DND-41 (cell line): ENCODE measurements around the gene COTL1.

Source experiments
- ATAC-seq: fragments of 200-7000 bp; cut with Tn5 transposase; 3 replicates; pipeline ENCODE4 v1.9.1; 2021; ENCODE audit warnings: low read depth; ENCODE audit not compliant: insufficient read depth
- DNase-seq: peaks from one replicate; pipeline ENCODE4 v3.0.0-alpha.2; 2020
- H2AFZ ChIP-seq: 2 replicates; pipeline ENCODE4 v1.6.0; 2012; ENCODE audit warnings: low read depth, low read length
- H3K27ac ChIP-seq: 2 replicates; pipeline ENCODE4 v1.5.1; 2012; ENCODE audit warnings: low read length, inconsistent platforms
- H3K27me3 ChIP-seq: fragments of 200-600 bp; sonication (generic); 2 replicates; pipeline ENCODE4 v1.6.0; 2012; ENCODE audit warnings: low read length, mild to moderate bottlenecking, inconsistent platforms; ENCODE audit not compliant: insufficient read depth, poor library complexity
- H3K36me3 ChIP-seq: 2 replicates; pipeline ENCODE4 v1.5.1; 2012; ENCODE audit warnings: low read length, inconsistent platforms; ENCODE audit not compliant: insufficient read depth
- H3K4me1 ChIP-seq: 2 replicates; pipeline ENCODE4 v1.5.1; 2012; ENCODE audit warnings: mild to moderate bottlenecking, low read length; ENCODE audit not compliant: insufficient read depth
- H3K4me2 ChIP-seq: 2 replicates; pipeline ENCODE4 v1.6.0; 2012; ENCODE audit warnings: mild to moderate bottlenecking, moderate library complexity, low read length, inconsistent platforms; ENCODE audit not compliant: insufficient read depth
- H3K4me3 ChIP-seq, 2 experiments: fragments of 200-600 bp in 1 of 2; shearing (Covaris generic) in 1 of 2; 2 replicates each; pipeline ENCODE4 v1.5.1; 2012 to 2016; ENCODE audit warnings: inconsistent platforms in 2 of 2, low read length in 2 of 2, mild to moderate bottlenecking in 2 of 2, low read depth in 1 of 2, moderate library complexity in 1 of 2
- H3K79me2 ChIP-seq: 2 replicates; pipeline ENCODE4 v1.6.0; 2012; ENCODE audit warnings: low read length, inconsistent platforms; ENCODE audit not compliant: insufficient read depth
- H3K9ac ChIP-seq: 2 replicates; pipeline ENCODE4 v1.6.0; 2012; ENCODE audit warnings: low read depth, mild to moderate bottlenecking, inconsistent platforms, low read length, moderate library complexity
- H3K9me3 ChIP-seq: 2 replicates; pipeline ENCODE4 v1.5.1; 2012; ENCODE audit warnings: low read length, moderate library complexity, mild to moderate bottlenecking, inconsistent platforms; ENCODE audit not compliant: insufficient read depth, severe bottlenecking
- H4K20me1 ChIP-seq: 2 replicates; pipeline ENCODE4 v1.6.0; 2012; ENCODE audit warnings: low read length; ENCODE audit not compliant: insufficient read depth
- CTCF ChIP-seq: IDR thresholded peaks from 2 replicates; pipeline ENCODE4 v1.5.1; 2012; ENCODE audit warnings: borderline replicate concordance, low read length, moderate library complexity, mild to moderate bottlenecking; ENCODE audit not compliant: poor library complexity, severe bottlenecking; ENCODE audit errors: extremely low read depth
- EZH2 ChIP-seq: IDR thresholded peaks from 3 replicates; pipeline ENCODE4 v1.6.1; 2012; ENCODE audit warnings: borderline replicate concordance, low read depth, mild to moderate bottlenecking, moderate library complexity, low read length, inconsistent platforms; ENCODE audit not compliant: severe bottlenecking

Gene COTL1

GRCh38 chr16:84595052-84595481 is 22.8 kb downstream of the COTL1 start:
- no peaks in the 10 kb centered on the region for H3K36me3 ChIP-seq
- TF ChIP-seq CTCF (no peak), EZH2 (no peak)
- no peak overlapping the region for H2AFZ ChIP-seq
- no peak overlapping the region for H3K9ac ChIP-seq
- H3K79me2 ChIP-seq, result no peaks in the 10 kb centered on the region
- H3K4me1 ChIP-seq, result no peaks in the 10 kb centered on the region
- DNase-seq (no peak), ATAC-seq (no peak)
- H3K9me3 ChIP-seq, result no peaks in the 10 kb centered on the region
- no peak overlapping the region for H3K27ac ChIP-seq
- no peak overlapping the region for H3K4me2 ChIP-seq
- no peaks in the 10 kb centered on the region for H4K20me1 ChIP-seq
- H3K27me3 ChIP-seq, result peaks cover 8% of the 10 kb centered on the region
- H3K4me3 ChIP-seq, result no peak overlapping the region

GRCh38 chr16:84594725-84595038 is 23.2 kb downstream of the COTL1 start:
- Histone ChIP-seq H2AFZ (no peak overlapping the region), H3K4me2 (no peak overlapping the region), H4K20me1 (no peaks in the 10 kb centered on the region), H3K4me3 (no peak overlapping the region), H3K9me3 (no peaks in the 10 kb centered on the region), H3K27ac (no peak overlapping the region), H3K36me3 (no peaks in the 10 kb centered on the region), H3K4me1 (no peaks in the 10 kb centered on the region), H3K27me3 (peaks cover 7% of the 10 kb centered on the region), H3K9ac (no peak overlapping the region), H3K79me2 (no peaks in the 10 kb centered on the region)
- no peak for DNase-seq
- TF ChIP-seq CTCF (no peak), EZH2 (no peak)
- no peak for ATAC-seq

- no peaks in the 10 kb centered on the region for H3K4me1 ChIP-seq
- H3K79me2 ChIP-seq, result no peaks in the 10 kb centered on the region
- no peaks in the 10 kb centered on the region for H4K20me1 ChIP-seq
- H3K27ac ChIP-seq, result no peak overlapping the region
- DNase-seq, result no peak
- no peak overlapping the region for H3K4me2 ChIP-seq
- no peak overlapping the region for H3K9ac ChIP-seq
- no peak overlapping the region for H2AFZ ChIP-seq
- H3K36me3 ChIP-seq, result no peaks in the 10 kb centered on the region
- ATAC-seq, result no peak
- H3K9me3 ChIP-seq, result no peaks in the 10 kb centered on the region
- H3K4me3 ChIP-seq, result no peak overlapping the region
- peaks cover 6% of the 10 kb centered on the region for H3K27me3 ChIP-seq
- TF ChIP-seq EZH2 (no peak), CTCF (no peak)
These were observed 23.8 kb downstream of the COTL1 start for GRCh38 chr16:84593825-84594724.
